IMR-90 (cell line): ENCODE measurements around the gene ZNF423. TPM values are rescaled to one million over a fixed set of nuclear protein-coding genes. Genes with fewer than 3 reads are reported as not detected.

ENCODE experiments used
- ATAC-seq: fragments of 200-7000 bp; cut with Tn5 transposase; 2 replicates; pipeline ENCODE4 v1.9.1; 2020; ENCODE audit warnings: low read depth, mild to moderate bottlenecking, moderate library complexity
- Bru-seq: library from RNA; stranded (reverse); fragments of 400-500 nt; gene quantifications from one replicate; lab custom pipeline; 2021; lab: Mats Ljungman, UMichigan
- BruChase-seq, 2 experiments: library from RNA; stranded (reverse); fragments of 400-500 nt; gene quantifications; one replicate each; lab custom pipeline; 2021; lab: Mats Ljungman, UMichigan
- BruUV-seq: library from RNA; stranded (reverse); fragments of 400-500 nt; replicated peaks from 2 replicates; lab custom pipeline; 2021; lab: Mats Ljungman, UMichigan
- CTCF ChIA-PET: fragments of 300-600 bp; formaldehyde crosslinking; extraction: SDS; loops from one replicate; lab custom pipeline; 2021; ENCODE audit warnings: antibody characterized with exemption; lab: Yijun Ruan, JAX
- POLR2A ChIA-PET: fragments of 300-600 bp; sonication (Branson Sonifier 250); formaldehyde crosslinking; loops from one replicate; lab custom pipeline; 2022; ENCODE audit warnings: antibody characterized with exemption; ENCODE audit not compliant: unreplicated experiment; lab: Charles Lee
- DNase-seq: peaks from one replicate; pipeline ENCODE4 v3.0.0; 2013
- H2AFZ ChIP-seq: replicated peaks from 2 replicates; pipeline ENCODE3; 2013; ENCODE audit warnings: low read length, mild to moderate bottlenecking; ENCODE audit not compliant: poor library complexity
- H2AK5ac ChIP-seq: 2 replicates; pipeline ENCODE4 v1.6.1; 2013; ENCODE audit warnings: low read depth, low read length, inconsistent platforms
- H2AK9ac ChIP-seq: replicated peaks from 2 replicates; pipeline ENCODE3; 2013; ENCODE audit warnings: mild to moderate bottlenecking, low read depth, low read length, moderate library complexity; ENCODE audit not compliant: poor library complexity
- H2BK120ac ChIP-seq: 2 replicates; pipeline ENCODE4 v1.6.1; 2013; ENCODE audit warnings: low read depth, low read length, inconsistent platforms
- H2BK15ac ChIP-seq: 3 replicates; pipeline ENCODE4 v1.6.1; 2013; ENCODE audit warnings: low read depth, low read length, inconsistent platforms
- H2BK20ac ChIP-seq: 2 replicates; pipeline ENCODE4 v1.6.1; 2013; ENCODE audit warnings: low read depth, mild to moderate bottlenecking, inconsistent platforms, low read length, moderate library complexity
- H2BK5ac ChIP-seq: 2 replicates; pipeline ENCODE4 v1.6.1; 2013; ENCODE audit warnings: mild to moderate bottlenecking, low read depth, low read length, inconsistent platforms; ENCODE audit not compliant: poor library complexity, severe bottlenecking
- H3K14ac ChIP-seq: replicated peaks from 2 replicates; pipeline ENCODE4 v1.6.1; 2013; ENCODE audit warnings: low read depth, low read length, inconsistent platforms
- H3K18ac ChIP-seq: 2 replicates; pipeline ENCODE4 v1.6.1; 2013; ENCODE audit warnings: low read depth, low read length, control low read depth
- H3K23ac ChIP-seq: 2 replicates; pipeline ENCODE4 v1.6.1; 2013; ENCODE audit warnings: low read depth, low read length, inconsistent platforms
- H3K27ac ChIP-seq: 2 replicates; pipeline ENCODE4 v1.5.1; 2013; ENCODE audit warnings: mild to moderate bottlenecking, control low read depth, low read length; ENCODE audit not compliant: insufficient read depth
- H3K27me3 ChIP-seq: 2 replicates; pipeline ENCODE4 v1.6.1; 2013; ENCODE audit warnings: low read length; ENCODE audit not compliant: control insufficient read depth, insufficient read depth
- H3K36me3 ChIP-seq: 2 replicates; pipeline ENCODE4 v1.6.1; 2013; ENCODE audit warnings: low read length, mixed read lengths; ENCODE audit not compliant: control insufficient read depth, insufficient read depth
- H3K4ac ChIP-seq: 2 replicates; pipeline ENCODE4 v1.6.1; 2013; ENCODE audit warnings: low read depth, low read length, inconsistent platforms
- H3K4me1 ChIP-seq: 2 replicates; pipeline ENCODE4 v1.6.1; 2013; ENCODE audit warnings: low read length, mixed read lengths; ENCODE audit not compliant: control insufficient read depth, insufficient read depth
- H3K4me2 ChIP-seq: 2 replicates; pipeline ENCODE4 v1.6.1; 2013; ENCODE audit warnings: low read depth, mild to moderate bottlenecking, control low read depth, low read length, moderate library complexity
- H3K4me3 ChIP-seq: 2 replicates; pipeline ENCODE4 v1.5.1; 2013; ENCODE audit warnings: low read depth, mild to moderate bottlenecking, control low read depth, low read length, moderate library complexity; ENCODE audit not compliant: insufficient read depth
- H3K56ac ChIP-seq: 2 replicates; pipeline ENCODE4 v1.6.1; 2013; ENCODE audit warnings: low read length, inconsistent platforms; ENCODE audit not compliant: insufficient read depth; ENCODE audit errors: extremely low read depth
- H3K79me1 ChIP-seq, 2 experiments: 2 replicates each; pipeline ENCODE4 v1.6.1; 2013; ENCODE audit warnings: low read length in 2 of 2, inconsistent platforms in 1 of 2, low read depth in 1 of 2
- H3K9ac ChIP-seq: 2 replicates; pipeline ENCODE4 v1.6.1; 2013; ENCODE audit warnings: low read depth, low read length, control low read depth
- H3K9me1 ChIP-seq: 2 replicates; pipeline ENCODE4 v1.6.1; 2013; ENCODE audit warnings: low read length, inconsistent platforms; ENCODE audit not compliant: insufficient read depth
- H3K9me3 ChIP-seq: 2 replicates; pipeline ENCODE4 v1.6.1; 2013; ENCODE audit warnings: low read length; ENCODE audit not compliant: control insufficient read depth, insufficient read depth
- H4K20me1 ChIP-seq: 2 replicates; pipeline ENCODE4 v1.6.1; 2013; ENCODE audit warnings: low read length, inconsistent platforms; ENCODE audit not compliant: insufficient read depth
- H4K5ac ChIP-seq: 2 replicates; pipeline ENCODE4 v1.6.1; 2013; ENCODE audit warnings: mild to moderate bottlenecking, low read depth, low read length, control low read depth
- H4K8ac ChIP-seq, 2 experiments: 2 replicates each; pipeline ENCODE4 v1.6.1; 2013; ENCODE audit warnings: low read depth in 2 of 2, low read length in 2 of 2, control low read depth in 1 of 2, inconsistent platforms in 1 of 2
- H4K91ac ChIP-seq: 2 replicates; pipeline ENCODE4 v1.6.1; 2013; ENCODE audit warnings: low read depth, low read length, inconsistent platforms; ENCODE audit not compliant: insufficient read depth
- CEBPB ChIP-seq: IDR thresholded peaks from 2 replicates; pipeline ENCODE4 v1.6.1; 2012; ENCODE audit warnings: low read depth, low read length, improper control_type of control experiment
- CHD1 ChIP-seq: IDR thresholded peaks from 2 replicates; pipeline ENCODE4 v1.6.1; 2012; ENCODE audit warnings: low read depth, low read length, improper control_type of control experiment
- CTCF ChIP-seq: conservative IDR thresholded peaks from 2 replicates; pipeline ENCODE4 v1.5.1; 2012; ENCODE audit warnings: mild to moderate bottlenecking, low read depth, low read length, improper control_type of control experiment
- MAFK ChIP-seq: IDR thresholded peaks from 2 replicates; pipeline ENCODE4 v1.6.1; 2012; ENCODE audit warnings: low read depth, low read length, improper control_type of control experiment
- MXI1 ChIP-seq: IDR thresholded peaks from 2 replicates; pipeline ENCODE4 v1.6.1; 2012; ENCODE audit warnings: low read depth, mild to moderate bottlenecking, low read length, moderate library complexity, borderline replicate concordance
- POLR2A ChIP-seq: IDR thresholded peaks from 2 replicates; pipeline ENCODE4 v1.6.1; 2012; ENCODE audit warnings: mild to moderate bottlenecking, low read depth, low read length
- RAD21 ChIP-seq: IDR thresholded peaks from 2 replicates; pipeline ENCODE4 v1.6.1; 2012; ENCODE audit warnings: low read length, improper control_type of control experiment
- RCOR1 ChIP-seq: IDR thresholded peaks from 2 replicates; pipeline ENCODE4 v1.6.1; 2012; ENCODE audit warnings: mild to moderate bottlenecking, low read length, improper control_type of control experiment; ENCODE audit not compliant: insufficient replicate concordance
- RFX5 ChIP-seq: IDR thresholded peaks from 2 replicates; pipeline ENCODE4 v1.8.0; 2012; ENCODE audit warnings: low read depth, mild to moderate bottlenecking, low read length, moderate library complexity
- WGBS, 2 experiments: methylation state at CpG; one replicate each; pipeline versions ENCODE4 v1.1.5 to v1.1.7; 2013; ENCODE audit warnings: missing lambda C conversion rate in 2 of 2; ENCODE audit not compliant: insufficient read length in 1 of 2; ENCODE audit errors: extremely low coverage in 2 of 2; 5-methylcytosine and 5-hydroxymethylcytosine counted together
- dilution Hi-C: fragments of 300-500 bp; cut with HindIII; formaldehyde crosslinking; loops from one replicate; pipeline ENCODE4 v1.14.3; 2018; ENCODE audit warnings: low sequenced_read_pairs; ENCODE audit not compliant: unreplicated experiment
- in situ Hi-C: fragments of 300-500 bp; cut with MboI; formaldehyde crosslinking; loops from 3 replicates; pipeline ENCODE4 v1.14.3; 2019; ENCODE audit warnings: low sequenced_read_pairs, inconsistent platforms, mixed read lengths
- intact Hi-C: fragments of 100-400 bp; cut with micrococcal nuclease; formaldehyde crosslinking; loops from 2 replicates; pipeline ENCODE4 v1.10.0; 2022
- long read RNA-seq: library from polyadenylated mRNA; unstranded; transcript quantifications from one replicate; pipeline ENCODE4 v2.0.0, GENCODE V29; 2021; ENCODE audit not compliant: unreplicated experiment
- polyA plus RNA-seq, 3 experiments: library from polyadenylated mRNA; depleted of rRNA; stranded (reverse); fragments of >200 nt; gene quantifications; 2 replicates each; pipeline ENCODE4 v1.2.3, GENCODE V29; 2012; ENCODE audit warnings: low replicate concordance in 1 of 3
- total RNA-seq: library from RNA; depleted of rRNA; stranded (reverse); fragments of >200 nt; gene quantifications from 2 replicates; pipeline ENCODE4 v1.2.3, GENCODE V29; 2012; rRNA removed

ZNF423 gene
- total RNA-seq = under 0.01 TPM in 2 replicates
- polyA plus RNA-seq (2012; rRNA removed) = 0.10 and 0.17 TPM in 2 replicates
- polyA plus RNA-seq (2012; cell fraction: cytosol; rRNA removed) = 0.05 TPM in 1 of 2 replicates, not detected in the other
- polyA plus RNA-seq (2012; cell fraction: nucleus; rRNA removed; ENCODE audit: low replicate concordance) = 0.02 and 0.04 TPM in 2 replicates
- Bru-seq, nascent RNA = percentile 13 among the genes with signal in this experiment
- percentile 13 among the genes with signal in this experiment for BruChase-seq, experiment 1, labeled RNA remaining after a 6-hour chase
- percentile 14 among the genes with signal in this experiment for BruChase-seq, experiment 2, labeled RNA remaining after a 2-hour chase
- long read RNA-seq = 0 reads

DNA sequence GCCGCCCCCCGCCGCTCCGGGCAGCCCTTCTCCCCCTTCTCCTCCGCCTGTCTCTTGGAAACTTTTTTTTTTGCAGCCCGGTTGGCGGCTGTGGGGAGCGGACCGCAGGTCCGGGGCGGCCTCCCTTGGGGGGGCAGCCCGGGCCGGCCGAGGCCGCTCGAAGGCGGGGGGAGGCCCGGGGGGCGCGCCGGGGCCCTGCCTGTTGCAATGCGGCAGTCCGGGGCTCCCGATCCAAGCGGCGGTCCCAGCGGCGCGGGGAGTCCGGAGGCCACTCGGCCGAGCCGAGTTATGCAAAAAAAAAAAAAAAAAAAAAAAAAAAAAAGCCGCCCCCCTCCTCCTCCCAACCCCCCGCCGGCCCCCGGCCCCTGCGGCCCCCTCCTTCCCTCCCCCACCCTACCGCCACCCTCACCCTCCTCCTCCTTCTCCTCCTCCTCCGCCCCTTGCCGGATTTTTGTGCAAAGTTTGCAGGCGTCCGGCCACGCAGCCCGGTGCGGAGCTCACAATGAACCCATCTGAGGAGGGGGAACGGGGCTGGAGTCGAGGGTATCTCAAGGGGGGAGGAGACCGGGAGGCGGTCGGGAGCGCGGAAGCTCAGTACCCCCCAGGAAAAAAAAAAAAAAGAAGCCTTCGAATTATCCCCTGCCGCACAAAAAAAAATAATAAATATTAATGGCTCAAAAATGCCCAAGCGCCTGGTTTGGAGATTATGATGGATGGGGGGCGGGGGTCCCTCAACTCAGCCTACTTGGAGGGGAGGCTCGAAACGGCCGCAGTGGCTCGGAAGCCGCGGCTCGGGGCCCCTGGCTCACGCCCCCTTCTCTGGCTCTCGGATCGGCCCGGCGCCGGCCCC, at the start of gene ZNF423:
ZNF423 (minus strand) TSS at position 291 of the 850 bp plus-strand sequence. CDS start 338 bp downstream, outside the sequence.
- TF ChIP-seq RAD21 (no peak), MAFK (no peak), RFX5 (no peak), CTCF (no peak), CHD1 (no peak), MXI1 (no peak), POLR2A (no peak), RCOR1 (no peak), CEBPB (no peak)
- BruUV-seq = no TSS peak
- WGBS, 2 experiments = 0% methylated on average over 13 of the region's 70 CpGs; no CpG with 5 or more reads in 1 of the 2 experiments
- Histone ChIP-seq H4K91ac (no peak within 1 kb of the TSS), H4K5ac (no peak within 1 kb of the TSS), H4K8ac (no peak within 1 kb of the TSS), H2AK9ac (no peak within 1 kb of the TSS), H3K4me2 (peak within 1 kb of the TSS; percentile 96), H3K9ac (peak within 1 kb of the TSS; percentile 18; the same call in 1 of the 2 replicates), H2BK15ac (no peak within 1 kb of the TSS), H2BK5ac (no peak within 1 kb of the TSS), H3K27ac (no peak within 1 kb of the TSS), H3K14ac (no peak within 1 kb of the TSS), H3K4ac (no peak within 1 kb of the TSS), H3K56ac (no peak within 1 kb of the TSS), H3K18ac (no peak within 1 kb of the TSS), H4K20me1 (no peaks in the 10 kb centered on the region; the same call in 1 of the 2 replicates), H3K9me3 (no peaks in the 10 kb centered on the region), H3K79me1 (no peaks in the 10 kb centered on the region), H3K4me3 (peak within 1 kb of the TSS; percentile 71), H2AK5ac (no peak within 1 kb of the TSS), H3K27me3 (peaks cover 60% of the 10 kb centered on the region), H2BK20ac (no peak within 1 kb of the TSS), H3K36me3 (no peaks in the 10 kb centered on the region), H2BK120ac (no peak within 1 kb of the TSS), H3K9me1 (no peaks in the 10 kb centered on the region), H2AFZ (peak within 1 kb of the TSS; percentile 92), H3K4me1 (peaks cover 2% of the 10 kb centered on the region; the same call in 1 of the 2 replicates), H3K23ac (no peak within 1 kb of the TSS)
- POLR2A ChIA-PET = no interaction called here
- dilution Hi-C loops = no loop called here
- intact Hi-C loops = loop anchor here (2.0 to 5.0 kb wide), 3 partner anchors 247 to 364 kb away; no protein-coding TSS in a partner anchor
- 0 out of 2 replicates have a peak, but pooled peaks have one; percentile 1 for ATAC-seq
- in situ Hi-C loops = no loop called here
- DNase-seq = no peak
- CTCF ChIA-PET = interaction anchor here (0.6 to 0.7 kb wide), 2 partner anchors 11 to 437 kb away, joined by 3 to 8 read pairs; no protein-coding TSS in a partner anchor
